Bronchial epithelial cell (primary cell): ENCODE results near the gene SLC25A13. TPM values are rescaled to one million over a fixed set of nuclear protein-coding genes. Genes with fewer than 3 reads are reported as not detected.

ENCODE experiments used
- DNase-seq: peaks from one replicate; pipeline ENCODE4 v3.0.0-alpha.2; 2010; ENCODE audit warnings: low read depth
- FAIRE-seq: peaks from 2 replicates; lab custom pipeline; 2011; peaks lifted over from hg19 to GRCh38; lab: Jason Lieb, UNC
- H3K27me3 ChIP-seq: 2 replicates; pipeline ENCODE4 v1.5.1; 2011; ENCODE audit warnings: low read length; ENCODE audit not compliant: control insufficient read depth, insufficient read depth
- H3K36me3 ChIP-seq: 2 replicates; pipeline ENCODE4 v1.5.1; 2011; ENCODE audit warnings: low read length; ENCODE audit not compliant: control insufficient read depth, insufficient read depth
- H3K4me3 ChIP-seq: 2 replicates; pipeline ENCODE4 v1.5.1; 2011; ENCODE audit warnings: mild to moderate bottlenecking, low read depth, low read length, control low read depth
- CTCF ChIP-seq: IDR thresholded peaks from 2 replicates; pipeline ENCODE4 v1.5.1; 2011; ENCODE audit warnings: mild to moderate bottlenecking, moderate library complexity, low read length, control low read depth, inconsistent platforms; ENCODE audit not compliant: insufficient read depth, severe bottlenecking
- total RNA-seq: library from RNA; depleted of rRNA; stranded (reverse); fragments of >200 nt; gene quantifications from 2 replicates; pipeline ENCODE4 v1.2.1, GENCODE V29; 2014

Gene SLC25A13
- total RNA-seq, 1 donor from 2014 or later = 16.6 TPM

- no peak for TF ChIP-seq CTCF
- no peak for FAIRE-seq
- no peak for DNase-seq
- H3K4me3 ChIP-seq = peak overlapping the region; percentile 50
- H3K36me3 ChIP-seq = no peaks in the 10 kb centered on the region
- H3K27me3 ChIP-seq = peaks cover 5% of the 10 kb centered on the region
Measured at GRCh38 chr7:96076350-96076707, 245.6 kb downstream of the SLC25A13 start.

- H3K27me3 ChIP-seq = peaks cover 5% of the 10 kb centered on the region
- FAIRE-seq (no peak), DNase-seq (peak; percentile 30)
- peak overlapping the region; percentile 50 for H3K4me3 ChIP-seq
- H3K36me3 ChIP-seq = no peaks in the 10 kb centered on the region
- peak; percentile 87 for TF ChIP-seq CTCF
Measured at GRCh38 chr7:96075510-96076349, 246.2 kb downstream of the SLC25A13 start.

GRCh38 chr7:96074871-96075270 lies 247.0 kb downstream of the SLC25A13 start:
- H3K27me3 ChIP-seq = peaks cover 5% of the 10 kb centered on the region
- H3K4me3 ChIP-seq = no peak overlapping the region
- H3K36me3 ChIP-seq = no peaks in the 10 kb centered on the region
- DNase-seq (no peak), FAIRE-seq (no peak)
- TF ChIP-seq CTCF = no peak
